Glomerular visceral epithelial cell (primary cell): ENCODE measurements around the gene NVL.
A peak's percentile ranks its signal among the peaks of the same experiment; 100 is the strongest.
"Not testable (repeated sequence)": the region's sequence is repeated elsewhere in the genome, so short reads cannot be mapped to it uniquely, and the experiment has no call there.

ENCODE experiments used
- DNase-seq: peaks from one replicate; pipeline ENCODE4 v3.0.0-alpha.2; 2016; ENCODE audit errors: extremely low spot score

The NVL gene

GRCh38 chr1:224235813-224236493 is 94.0 kb downstream of the NVL start:
- DNase-seq = no peak

GRCh38 chr1:224234017-224234416 is 96.0 kb downstream of the NVL start:
- DNase-seq = no peak

DNA sequence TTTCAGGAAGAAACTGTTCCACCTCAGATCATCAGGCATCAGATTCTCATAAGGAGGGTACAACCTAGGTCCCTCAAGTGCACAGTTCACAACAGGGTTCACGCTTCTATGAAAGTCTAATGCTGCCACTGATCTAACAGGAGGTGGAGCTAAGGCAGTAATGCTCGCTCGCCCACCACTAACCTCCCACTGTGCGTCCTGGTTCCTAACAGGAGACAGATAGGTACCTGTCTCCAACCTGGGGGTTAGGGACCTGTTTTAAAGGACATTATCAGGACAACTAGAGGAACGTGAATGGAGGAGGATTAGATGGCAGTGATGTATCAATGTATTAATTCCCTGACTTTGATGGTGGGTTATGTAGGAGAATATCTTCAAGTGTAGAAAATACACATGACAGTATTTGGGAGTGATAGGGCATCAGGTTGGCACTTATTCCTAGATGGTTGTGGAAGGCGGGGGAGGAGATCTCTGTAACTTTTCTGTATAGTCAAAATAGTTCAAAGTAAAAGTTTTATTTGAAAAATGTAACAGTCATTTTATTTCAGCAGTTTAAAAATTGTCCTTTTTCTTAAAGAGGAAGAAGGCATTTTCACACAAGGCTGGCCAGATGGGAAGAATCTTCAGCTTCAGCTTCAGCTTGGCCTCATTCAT is 103.0 kb downstream of the NVL start:
- DNase-seq = no peak

DNA sequence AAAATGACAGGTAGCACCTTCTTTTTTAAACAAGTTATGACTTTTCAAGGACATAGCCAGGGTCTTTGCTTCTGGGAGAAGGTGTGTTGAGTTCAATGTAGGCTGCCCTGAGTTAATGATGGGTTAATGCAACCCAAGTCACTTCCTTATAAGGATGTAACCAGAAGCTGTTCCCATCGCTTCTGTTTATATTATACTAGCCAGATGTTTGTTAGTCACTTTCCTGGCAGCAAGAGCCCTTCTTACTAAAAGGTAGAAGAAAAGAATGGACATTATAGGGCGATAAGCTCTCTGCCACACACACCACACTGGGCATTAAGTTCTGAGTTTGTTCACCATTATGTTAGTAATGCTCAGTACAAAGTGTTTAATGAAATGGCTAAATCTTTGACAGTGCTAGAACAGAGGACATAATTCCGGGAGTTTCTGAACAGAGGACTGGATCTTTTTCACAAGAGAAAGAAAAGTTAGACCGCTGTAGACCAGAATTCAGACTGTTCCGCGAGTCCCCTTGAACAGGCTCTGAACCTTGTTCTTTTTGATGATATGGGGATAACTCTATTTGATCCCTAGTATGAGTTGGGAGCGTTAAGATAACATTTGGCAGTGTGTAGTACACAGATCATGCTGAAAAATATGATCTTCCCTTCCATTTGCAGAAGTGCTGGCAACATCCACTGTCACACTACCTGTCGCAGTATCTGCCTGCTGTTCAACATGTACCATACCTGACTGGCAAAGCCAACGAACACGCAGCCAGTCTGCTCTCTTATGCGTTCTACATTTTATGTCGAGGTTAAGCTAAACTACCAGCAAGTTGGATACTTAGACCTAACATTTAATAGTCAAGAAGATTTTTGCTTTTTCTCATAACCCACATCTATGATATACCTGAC is 105.9 kb downstream of the NVL start:
- DNase-seq = no peak

DNA sequence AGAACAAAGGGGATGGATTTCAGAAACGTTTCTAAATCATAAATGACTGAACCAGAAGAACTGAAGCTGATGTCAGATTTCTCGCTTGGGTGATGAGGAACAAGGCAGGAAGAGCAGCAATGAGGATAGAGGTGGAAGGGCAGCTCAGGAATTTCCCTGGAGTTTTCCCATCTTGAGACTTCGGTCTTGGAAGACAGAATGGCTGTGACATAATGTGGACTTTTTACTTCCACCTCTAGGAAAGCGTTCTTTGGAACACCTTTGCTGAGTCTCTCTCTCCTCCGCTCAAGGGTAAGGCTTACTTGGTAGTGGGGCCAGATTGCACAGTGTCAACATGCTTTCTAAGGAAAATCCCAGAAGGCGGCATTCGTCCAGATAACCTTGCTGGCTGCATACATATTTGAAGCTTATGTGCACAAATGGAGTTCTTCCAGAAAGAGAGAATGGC is 110.3 kb downstream of the NVL start:
- peak; percentile 57 for DNase-seq

DNA sequence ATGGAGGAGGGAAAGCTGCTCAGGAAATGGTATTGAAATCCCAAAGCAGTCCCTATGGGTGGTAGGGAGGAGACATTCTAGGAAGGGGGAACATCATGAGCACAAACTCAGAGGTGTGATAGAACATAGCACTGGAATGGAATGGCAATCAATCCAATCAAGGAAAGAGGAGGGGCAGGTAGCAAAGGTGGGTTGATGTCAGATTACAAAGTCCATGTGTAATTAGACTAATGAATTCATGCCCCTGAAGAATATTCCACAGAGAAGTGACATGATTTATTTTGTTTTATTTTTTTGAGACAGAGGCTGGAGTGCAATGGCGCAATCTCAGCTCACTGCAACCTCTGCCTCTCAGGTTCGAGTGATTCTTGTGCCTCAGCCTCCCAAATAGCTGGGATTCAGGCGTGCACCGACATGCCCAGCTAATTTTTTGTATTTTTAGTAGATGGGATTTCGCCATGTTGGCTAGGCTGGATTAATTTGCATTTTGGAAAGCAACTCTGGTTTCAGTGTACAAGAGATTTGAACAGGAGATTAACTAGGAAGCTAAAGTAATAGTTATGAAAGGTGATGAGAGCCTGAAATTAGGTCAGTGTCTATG is 110.9 kb downstream of the NVL start:
- DNase-seq = no peak

DNA sequence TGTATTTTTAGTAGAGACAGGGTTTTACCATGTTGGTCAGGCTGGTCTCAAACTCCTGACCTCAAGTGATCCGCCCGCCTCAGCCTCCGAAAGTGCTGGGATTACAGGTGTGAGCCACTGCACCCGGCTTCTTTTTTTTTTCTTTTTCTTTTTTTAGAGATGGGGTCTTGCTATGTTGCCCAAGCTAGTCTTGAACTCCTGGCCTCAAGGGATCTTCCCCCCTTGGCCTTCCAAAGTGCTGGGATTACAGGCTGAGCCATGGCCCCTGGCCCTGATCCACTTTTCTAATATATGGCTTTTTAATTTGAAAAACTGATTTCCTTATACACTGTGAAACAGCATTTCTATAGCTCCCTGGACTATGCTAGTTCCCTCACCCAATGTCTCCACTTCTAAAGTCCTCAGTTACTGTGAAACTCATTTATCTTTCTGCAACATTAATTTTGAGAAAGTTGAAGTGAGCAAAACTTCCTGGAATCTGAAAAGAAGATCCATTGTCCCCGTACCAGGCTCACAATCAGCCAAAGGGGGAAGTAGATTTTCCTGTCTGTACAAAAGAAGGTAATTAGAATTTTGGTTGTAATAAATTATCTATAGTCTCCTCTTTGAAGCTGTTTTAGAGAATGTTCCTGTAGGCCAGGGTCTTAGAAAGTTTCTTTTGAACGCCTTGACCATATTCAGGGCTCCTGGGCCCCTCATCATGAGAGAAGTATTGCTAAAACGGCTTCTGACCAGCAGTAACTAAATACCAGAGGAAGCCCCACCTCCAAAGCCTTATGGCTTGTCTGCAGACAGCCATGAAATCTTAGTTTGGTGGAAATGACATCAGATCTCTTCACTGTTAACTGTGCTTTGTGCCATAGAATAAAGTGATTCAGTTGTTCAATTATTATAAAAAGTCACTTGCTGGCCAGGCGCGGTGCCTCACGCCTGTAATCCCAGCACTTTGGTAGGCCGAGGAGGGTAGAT is 112.0 kb downstream of the NVL start:
- DNase-seq = no peak

DNA sequence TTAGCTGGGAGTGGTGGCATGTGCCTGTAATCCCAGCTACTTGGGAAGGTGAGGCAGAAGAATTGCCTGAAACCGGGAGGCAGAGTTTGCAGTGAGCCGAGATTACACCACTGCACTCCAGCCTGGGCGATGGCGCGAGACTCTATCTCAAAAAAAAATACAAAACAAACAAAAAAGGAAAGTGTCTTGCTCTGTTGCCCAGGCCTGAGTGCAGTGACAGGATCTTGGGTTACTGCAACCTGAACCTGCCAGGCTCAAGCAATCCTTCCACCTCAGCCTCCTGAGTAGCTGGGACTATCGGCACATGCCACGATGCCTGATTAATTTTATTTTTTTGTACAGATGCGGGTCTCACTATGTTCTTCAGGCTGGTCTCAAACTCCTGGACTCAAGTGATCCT is 113.6 kb downstream of the NVL start:
- DNase-seq = no peak

DNA sequence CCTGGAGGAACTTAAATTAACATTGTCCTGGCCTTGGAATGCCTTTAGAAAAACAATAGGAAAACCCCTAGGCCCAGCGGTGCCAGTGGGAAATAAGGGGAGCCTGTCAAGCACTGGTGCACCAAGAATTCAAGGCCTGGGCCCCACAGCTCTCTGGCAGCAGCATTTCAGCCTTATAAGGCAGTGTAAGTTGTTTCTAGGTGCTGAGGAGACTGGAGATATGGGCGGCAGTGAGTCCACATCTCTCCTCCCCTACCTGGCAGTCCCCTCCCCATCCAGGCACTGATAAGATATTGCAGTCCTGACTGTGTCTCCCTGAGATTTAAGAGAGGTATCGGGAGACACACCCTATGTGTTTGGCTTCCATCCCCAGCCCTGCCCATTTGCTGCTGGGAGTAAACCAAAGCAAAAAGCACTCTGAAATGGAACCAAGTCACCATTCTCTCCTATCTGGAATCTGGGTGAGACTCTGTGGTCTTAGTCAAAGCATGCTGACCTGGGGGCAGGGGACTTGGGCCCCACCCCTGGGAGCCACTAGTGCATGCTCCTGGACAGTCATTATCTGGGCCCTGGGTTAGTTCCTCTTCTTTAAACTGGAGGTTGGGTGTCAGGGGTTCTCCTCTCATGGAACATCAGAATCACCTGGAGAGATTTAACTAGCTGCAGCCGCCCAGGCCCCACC is 116.4 kb downstream of the NVL start:
- peak; percentile 37 for DNase-seq

DNA sequence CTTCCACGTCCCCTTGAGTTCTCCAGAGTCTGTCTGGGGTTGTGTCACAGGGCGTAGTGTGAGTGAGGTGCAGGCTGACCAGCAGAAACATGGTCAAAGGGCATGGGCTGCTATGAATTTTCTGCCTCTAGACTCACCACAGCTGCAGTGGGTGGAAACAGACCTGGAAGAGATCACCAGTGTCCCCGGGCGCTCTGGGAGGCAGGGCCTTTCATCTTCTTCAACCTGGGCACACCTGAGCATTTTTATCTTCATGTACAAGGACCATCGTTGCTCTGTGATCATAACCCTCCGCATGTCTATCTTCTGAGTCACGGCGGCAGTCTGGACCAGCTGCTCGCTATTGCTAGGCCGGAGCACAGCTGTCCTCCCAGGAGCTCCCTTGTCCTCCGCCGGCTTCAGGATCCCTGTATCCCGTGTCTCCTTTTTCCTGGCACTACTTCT is 117.3 kb downstream of the NVL start:
- no peak for DNase-seq

- peak; percentile 65 for DNase-seq
Observed at GRCh38 chr1:224211206-224211962, 118.6 kb downstream of the NVL start.

- not testable (repeated sequence) for DNase-seq
Observed at GRCh38 chr1:224205931-224206538, 123.9 kb downstream of the NVL start.

DNA sequence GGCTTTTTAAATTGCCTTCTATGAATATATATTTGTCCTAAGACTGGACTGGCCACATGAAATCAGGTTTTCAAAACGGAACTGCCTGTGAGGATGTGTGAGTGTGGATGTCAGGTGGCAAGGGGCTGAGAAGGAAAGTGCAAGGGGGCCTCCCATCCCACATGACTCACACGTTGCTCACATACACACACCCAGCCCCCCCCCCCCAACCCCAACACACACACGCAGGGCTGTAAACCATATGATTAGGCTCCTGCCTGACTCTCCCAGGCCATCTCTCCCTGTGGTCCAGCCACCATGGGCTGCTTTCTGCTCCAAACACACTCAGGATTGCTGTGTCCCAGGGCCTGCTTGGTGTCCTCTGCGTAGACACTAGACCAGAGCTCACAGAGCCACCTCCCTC is 124.5 kb downstream of the NVL start:
- peak; percentile 74 for DNase-seq

DNA sequence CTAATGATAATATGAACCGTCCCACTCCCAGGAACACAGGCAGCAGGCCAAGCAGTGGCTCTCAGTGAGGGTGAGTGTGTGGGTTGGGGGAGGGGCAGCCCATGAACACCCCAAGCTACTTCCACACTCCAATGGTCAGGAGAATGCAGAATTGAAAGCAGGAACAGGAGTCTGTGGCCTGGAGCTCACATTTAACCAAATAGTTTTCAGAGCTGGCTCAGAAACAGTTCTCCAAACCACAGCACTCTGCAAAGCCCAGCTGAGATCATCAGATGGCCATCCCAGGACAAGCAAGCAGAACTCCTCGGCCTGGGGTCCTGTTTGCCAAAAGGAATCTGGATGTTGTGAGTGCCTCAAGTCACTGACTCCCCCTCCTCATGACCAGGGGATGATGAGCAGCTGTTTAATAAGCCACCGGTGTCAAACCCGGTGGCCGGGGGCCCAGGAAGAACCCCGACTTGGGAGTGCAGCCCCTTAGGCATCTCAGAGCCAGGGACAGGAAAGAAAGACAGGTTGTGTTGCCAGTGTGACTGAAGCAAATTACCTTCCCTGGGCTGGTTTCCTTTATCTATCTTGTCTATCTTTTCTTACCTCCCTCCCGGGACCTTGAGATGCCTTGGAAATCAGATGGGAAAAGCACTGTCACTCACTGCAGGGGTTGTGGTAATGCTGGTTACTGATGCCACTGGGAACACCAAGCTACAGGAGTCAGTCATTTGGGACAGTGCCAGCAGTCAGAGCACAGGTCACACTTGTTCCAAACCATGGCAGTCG is 126.5 kb downstream of the NVL start:
- DNase-seq = peak; percentile 99

DNA sequence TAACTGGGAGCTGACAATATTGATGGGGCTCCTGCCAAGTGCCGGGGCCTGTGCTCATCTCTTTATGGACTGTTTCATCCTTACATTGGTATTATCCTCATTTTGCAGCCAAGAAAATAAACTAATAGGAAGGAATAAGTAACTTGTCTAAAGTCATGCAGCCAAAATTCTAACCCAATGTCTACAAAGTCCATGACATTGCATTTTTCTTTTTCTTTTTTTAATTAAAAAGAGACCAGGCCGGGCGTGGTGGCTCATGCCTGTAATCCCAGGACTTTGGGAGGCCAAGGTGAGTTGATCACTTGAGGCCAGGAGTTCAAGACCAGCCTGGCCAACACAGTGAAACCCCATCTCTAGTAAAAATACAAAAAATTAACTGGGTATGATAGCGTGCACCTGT is 128.1 kb downstream of the NVL start:
- DNase-seq = no peak

- peak; percentile 68 for DNase-seq
Observed at GRCh38 chr1:224201383-224201782, 128.6 kb downstream of the NVL start.

- no peak for DNase-seq
Observed at GRCh38 chr1:224199679-224200078, 130.3 kb downstream of the NVL start.

DNA sequence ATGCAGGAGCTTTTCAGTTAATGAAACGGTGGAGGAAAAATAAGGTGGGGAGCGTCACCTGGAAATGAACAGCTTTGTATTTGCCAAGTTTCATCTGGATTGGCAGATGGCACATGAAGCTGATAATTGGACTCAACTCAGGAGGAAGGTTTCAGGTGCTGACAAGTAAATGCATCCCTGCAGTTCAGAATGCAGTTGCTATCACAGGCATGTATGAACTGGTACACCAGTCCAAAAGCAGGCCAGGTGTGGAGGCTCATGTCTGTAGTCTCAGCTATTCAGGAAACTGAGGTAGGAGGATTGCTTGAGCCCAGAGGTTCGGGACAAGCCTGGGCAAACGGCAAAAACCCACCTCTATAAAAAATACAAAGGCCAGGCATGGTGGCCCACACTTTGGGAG is 131.4 kb downstream of the NVL start:
- DNase-seq = no peak
